ENCODE measurements around the gene PAQR5. TPM values are rescaled to one million over a fixed set of nuclear protein-coding genes. Genes with fewer than 3 reads are reported as not detected.
"Not testable (repeated sequence)": the region's sequence is repeated elsewhere in the genome, so short reads cannot be mapped to it uniquely, and the experiment has no call there.

PAQR5 gene
- total RNA-seq, 1 experiment from 2014 or later, result 34.0 TPM

DNA sequence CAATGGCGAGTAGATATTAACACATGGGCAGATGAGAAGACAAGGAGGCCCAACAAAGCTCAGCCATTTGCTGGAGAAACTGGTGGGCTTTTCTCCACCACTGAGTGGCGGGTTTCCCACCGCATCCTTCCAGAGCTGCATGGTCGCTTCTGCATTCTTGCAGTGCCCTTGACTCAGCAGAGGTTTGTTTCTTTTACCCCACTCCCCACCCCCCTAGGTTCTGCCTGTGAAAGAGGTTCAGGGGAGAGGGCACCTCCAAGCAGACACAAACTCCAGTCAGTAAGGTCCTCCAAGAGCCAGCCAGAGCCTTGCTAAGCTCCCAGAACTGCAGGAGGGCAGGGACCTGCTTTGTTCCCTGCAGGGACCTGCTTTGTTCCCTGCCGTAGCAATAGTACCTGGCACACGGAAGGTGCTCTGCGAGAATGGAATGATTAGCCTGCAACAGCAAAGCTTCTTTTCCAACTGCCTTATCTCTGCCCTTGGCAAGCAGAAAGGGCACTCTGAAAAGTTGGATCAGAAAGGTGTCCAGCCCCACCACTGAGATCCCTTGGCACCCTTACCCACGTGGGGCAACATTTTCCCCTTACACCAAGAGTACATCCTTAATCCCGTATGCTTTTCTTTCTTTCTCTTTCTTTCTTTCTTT is 1.4 kb downstream of the PAQR5 start:
- no TSS peak for BruUV-seq (replicated peaks)
- CTCF ChIA-PET, result interaction anchor here (1.0 to 1.3 kb wide), 2 partner anchors 10 to 94 kb away, joined by 3 read pairs; no protein-coding TSS in a partner anchor

DNA sequence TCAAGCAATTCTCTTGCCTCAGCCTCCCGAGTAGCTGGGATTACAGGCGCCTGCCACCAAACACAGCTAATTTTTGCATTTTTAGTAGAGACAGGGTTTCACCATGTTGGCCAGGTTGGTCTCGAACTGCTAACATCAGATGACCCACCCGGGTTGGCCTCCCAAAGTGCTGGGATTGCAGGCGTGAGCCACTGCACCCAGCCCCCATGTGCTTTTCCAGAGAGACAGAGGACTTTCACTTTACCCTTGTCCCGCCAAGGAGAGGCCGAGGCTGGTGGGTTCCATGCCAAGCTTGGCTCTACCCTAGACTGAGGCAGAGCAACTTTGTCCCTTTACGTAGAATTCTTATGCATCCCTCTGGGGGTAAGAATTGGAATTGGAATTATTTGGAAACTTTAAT is 2.4 kb downstream of the PAQR5 start:
- POLR2A ChIA-PET; H3K27ac ChIP-seq (ENCODE audit: low read depth, low read length): not testable (repeated sequence)
- peaks cover 41 to 62% of the 10 kb centered on the region in 2 experiments for H3K4me1 ChIP-seq (ENCODE audit: control insufficient read depth in 1 of 2, insufficient read depth in 2 of 2, low read length in 2 of 2)

More for the DNA sequence above, 1.4 kb downstream of the PAQR5 start:
- Histone ChIP-seq H3K79me2 (ENCODE audit: insufficient read depth, low read length) (peaks cover 12% of the 10 kb centered on the region; the same call in 1 of the 2 replicates), H3K4me1 (ENCODE audit: control insufficient read depth in 1 of 2, insufficient read depth in 2 of 2, low read length in 2 of 2) (peaks cover 32 to 52% of the 10 kb centered on the region in 2 experiments), H2AFZ (ENCODE audit: low read depth, low read length, poor library complexity, severe bottlenecking) (no peak overlapping the region), H3K36me3 (ENCODE audit: control insufficient read depth in 1 of 2, insufficient read depth in 2 of 2, low read length in 2 of 2) (no peaks in the 10 kb centered on the region), H3K4me2 (ENCODE audit: low read length) (peak overlapping the region; percentile 92), H3K4me3 (replicated peaks in 1 of 2; ENCODE audit: low read depth in 1 of 2, low read length in 2 of 2) (peak overlapping the region; percentile 52 to 72), H3K9me2 (ENCODE audit: insufficient read depth) (no peaks in the 10 kb centered on the region), H3K27ac (ENCODE audit: low read depth, low read length) (no peak overlapping the region), H3K9ac (ENCODE audit: low read length) (peak overlapping the region; percentile 70), H3K9me3 (ENCODE audit: control insufficient read depth in 1 of 2, insufficient read depth in 1 of 2, low read depth in 1 of 2, low read length in 2 of 2) (no peaks in the 10 kb centered on the region), H4K20me1 (ENCODE audit: insufficient read depth) (no peaks in the 10 kb centered on the region), H3K27me3 (ENCODE audit: insufficient read depth, low read length) (no peaks in the 10 kb centered on the region)
- ATAC-seq (no peak), DNase-seq (ENCODE audit: low read depth, low spot score) (no peak)
- ChIA-PET POLR2A (no interaction called here), RAD21 (ENCODE audit: low non-redundant PET in 1 of 2, low total read pairs in 2 of 2, uncharacterized antibody in 2 of 2, unreplicated experiment in 2 of 2) (no interaction called here)
- intact Hi-C loops (cut with micrococcal nuclease), result loop anchor here (5.0 kb wide), 1 partner anchor 92 kb away; no protein-coding TSS in a partner anchor
- TF ChIP-seq YY1 (IDR thresholded peaks at IDR 0.05; ENCODE audit: extremely low read depth, insufficient replicate concordance, low read depth, low read length) (no peak), POLR2A (IDR thresholded peaks at IDR 0.05; ENCODE audit: borderline replicate concordance, extremely low read depth, insufficient read depth, insufficient read length) (no peak), TCF7L2 (IDR thresholded peaks at IDR 0.05; ENCODE audit: borderline replicate concordance, extremely low read depth, insufficient read depth, insufficient read length) (no peak), RAD21 (IDR thresholded peaks at IDR 0.05; ENCODE audit: low read depth) (no peak), SRF (IDR thresholded peaks at IDR 0.05; ENCODE audit: low read depth) (no peak), SIN3A (IDR thresholded peaks at IDR 0.05; ENCODE audit: low read depth) (no peak), EZH2 (IDR thresholded peaks at IDR 0.05) (no peak), ZNF274 (IDR thresholded peaks at IDR 0.05; ENCODE audit: low read depth, low read length) (no peak), ZFX (IDR thresholded peaks at IDR 0.05) (no peak), EZH2phosphoT487 (IDR thresholded peaks at IDR 0.05; ENCODE audit: borderline replicate concordance) (no peak), SP1 (IDR thresholded peaks at IDR 0.05; ENCODE audit: low read depth) (no peak), EGR1 (IDR thresholded peaks at IDR 0.05; ENCODE audit: low read depth) (no peak), POLR2AphosphoS5 (IDR thresholded peaks at IDR 0.05; ENCODE audit: low read depth, low read length) (no peak), CBX3 (IDR thresholded peaks at IDR 0.05; ENCODE audit: low read depth) (no peak), CEBPB (IDR thresholded peaks at IDR 0.05; ENCODE audit: low read depth) (no peak)
- TF ChIP-seq, protein P1, sequence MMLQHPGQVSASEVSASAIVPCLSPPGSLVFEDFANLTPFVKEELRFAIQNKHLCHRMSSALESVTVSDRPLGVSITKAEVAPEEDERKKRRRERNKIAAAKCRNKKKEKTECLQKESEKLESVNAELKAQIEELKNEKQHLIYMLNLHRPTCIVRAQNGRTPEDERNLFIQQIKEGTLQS (IDR thresholded peaks at IDR 0.05), result no peak
- TF ChIP-seq, protein P2, sequence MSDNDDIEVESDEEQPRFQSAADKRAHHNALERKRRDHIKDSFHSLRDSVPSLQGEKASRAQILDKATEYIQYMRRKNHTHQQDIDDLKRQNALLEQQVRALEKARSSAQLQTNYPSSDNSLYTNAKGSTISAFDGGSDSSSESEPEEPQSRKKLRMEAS (IDR thresholded peaks at IDR 0.05), result no peak
- TF ChIP-seq, protein P3, sequence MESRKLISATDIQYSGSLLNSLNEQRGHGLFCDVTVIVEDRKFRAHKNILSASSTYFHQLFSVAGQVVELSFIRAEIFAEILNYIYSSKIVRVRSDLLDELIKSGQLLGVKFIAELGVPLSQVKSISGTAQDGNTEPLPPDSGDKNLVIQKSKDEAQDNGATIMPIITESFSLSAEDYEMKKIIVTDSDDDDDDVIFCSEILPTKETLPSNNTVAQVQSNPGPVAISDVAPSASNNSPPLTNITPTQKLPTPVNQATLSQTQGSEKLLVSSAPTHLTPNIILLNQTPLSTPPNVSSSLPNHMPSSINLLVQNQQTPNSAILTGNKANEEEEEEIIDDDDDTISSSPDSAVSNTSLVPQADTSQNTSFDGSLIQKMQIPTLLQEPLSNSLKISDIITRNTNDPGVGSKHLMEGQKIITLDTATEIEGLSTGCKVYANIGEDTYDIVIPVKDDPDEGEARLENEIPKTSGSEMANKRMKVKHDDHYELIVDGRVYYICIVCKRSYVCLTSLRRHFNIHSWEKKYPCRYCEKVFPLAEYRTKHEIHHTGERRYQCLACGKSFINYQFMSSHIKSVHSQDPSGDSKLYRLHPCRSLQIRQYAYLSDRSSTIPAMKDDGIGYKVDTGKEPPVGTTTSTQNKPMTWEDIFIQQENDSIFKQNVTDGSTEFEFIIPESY (IDR thresholded peaks at IDR 0.05; ENCODE audit: extremely low read depth, insufficient replicate concordance, low read length), result no peak

More for the DNA sequence above, 2.4 kb downstream of the PAQR5 start:
- RAD21 ChIA-PET (ENCODE audit: low non-redundant PET in 1 of 2, low total read pairs in 2 of 2, uncharacterized antibody in 2 of 2, unreplicated experiment in 2 of 2); intact Hi-C loops (cut with micrococcal nuclease); H3K9me2 ChIP-seq (ENCODE audit: insufficient read depth); H3K4me2 ChIP-seq (ENCODE audit: low read length); H3K9ac ChIP-seq (ENCODE audit: low read length); DNase-seq (ENCODE audit: low read depth, low spot score); CTCF ChIA-PET; H4K20me1 ChIP-seq (ENCODE audit: insufficient read depth); H3K36me3 ChIP-seq (ENCODE audit: control insufficient read depth in 1 of 2, insufficient read depth in 2 of 2, low read length in 2 of 2); H2AFZ ChIP-seq (ENCODE audit: low read depth, low read length, poor library complexity, severe bottlenecking); H3K9me3 ChIP-seq (ENCODE audit: control insufficient read depth in 1 of 2, insufficient read depth in 1 of 2, low read depth in 1 of 2, low read length in 2 of 2); H3K4me3 ChIP-seq (replicated peaks in 1 of 2; ENCODE audit: low read depth in 1 of 2, low read length in 2 of 2); H3K27me3 ChIP-seq (ENCODE audit: insufficient read depth, low read length); ATAC-seq; BruUV-seq (replicated peaks): not testable (repeated sequence)
- peaks cover 16% of the 10 kb centered on the region; the same call in 1 of the 2 replicates for H3K79me2 ChIP-seq (ENCODE audit: insufficient read depth, low read length)

Measured in HCT116 (cell line).